ENCODE results near the gene SMG5.

Gene SMG5

GRCh38 chr1:156281693-156282478 is 739 bp downstream of the SMG5 start:
- DNase-seq = peak; percentile 19

GRCh38 chr1:156281281-156281680 is 1.3 kb downstream of the SMG5 start:
- peak; percentile 9 for DNase-seq

GRCh38 chr1:156279837-156280236 is 2.8 kb downstream of the SMG5 start:
- DNase-seq = no peak

GRCh38 chr1:156276966-156277381 is 5.7 kb downstream of the SMG5 start:
- DNase-seq = no peak

- no peak for DNase-seq
These were observed 6.1 kb downstream of the SMG5 start for GRCh38 chr1:156276532-156276931.

- no peak for DNase-seq
These were observed 12.3 kb downstream of the SMG5 start for GRCh38 chr1:156270314-156270713.

- no peak for DNase-seq
These were observed 14.3 kb downstream of the SMG5 start for GRCh38 chr1:156268336-156268735.

- DNase-seq = no peak
These were observed 16.6 kb downstream of the SMG5 start for GRCh38 chr1:156266051-156266450.

- DNase-seq = no peak
These were observed 19.4 kb downstream of the SMG5 start for GRCh38 chr1:156263288-156263655.

GRCh38 chr1:156262461-156263287 is 20.0 kb downstream of the SMG5 start:
- DNase-seq = no peak

- DNase-seq = no peak
These were observed 21.7 kb downstream of the SMG5 start for GRCh38 chr1:156260896-156261295.

GRCh38 chr1:156259805-156260204 is 22.8 kb downstream of the SMG5 start:
- DNase-seq = no peak

GRCh38 chr1:156258859-156259258 is 23.8 kb downstream of the SMG5 start:
- DNase-seq = no peak

GRCh38 chr1:156257711-156258110 is 24.9 kb downstream of the SMG5 start:
- DNase-seq = no peak

- no peak for DNase-seq
These were observed 29.0 kb downstream of the SMG5 start for GRCh38 chr1:156253634-156254033.

- DNase-seq = no peak
These were observed 31.1 kb downstream of the SMG5 start for GRCh38 chr1:156251527-156251926.

- DNase-seq = no peak
These were observed 33.0 kb downstream of the SMG5 start for GRCh38 chr1:156249593-156249992.

GRCh38 chr1:156248323-156248683 is 34.3 kb downstream of the SMG5 start:
- DNase-seq = no peak

- no peak for DNase-seq
These were observed 34.9 kb downstream of the SMG5 start, which contains the start of gene PAQR6 for GRCh38 chr1:156247460-156248322. Gene PAQR6, minus strand, starts transcription at chr1:156248056. Its CDS starts 1,325 bp downstream, at chr1:156246731.

GRCh38 chr1:156246781-156247459 is 35.7 kb downstream of the SMG5 start:
- DNase-seq = no peak

GRCh38 chr1:156246241-156246780 is 36.3 kb downstream of the SMG5 start:
- DNase-seq = no peak
